A549 treated with CORT108297 at 1 μM for 4 hours (cell line): ENCODE measurements around the gene YKT6. TPM values are rescaled to one million over a fixed set of nuclear protein-coding genes. Genes with fewer than 3 reads are reported as not detected.

Experiments used
- total RNA-seq: library from RNA; stranded (reverse); fragments of 200-300 nt; extraction: Qiagen RNA extraction; gene quantifications from 5 replicates; pipeline ENCODE4 v1.2.3, GENCODE V29; 2022

YKT6 gene
- total RNA-seq, result 117 to 126 TPM (median 120 TPM) in 5 replicates

GRCh38 chr7:44200699-44201461 lies at the start of gene YKT6:
Gene YKT6, plus strand, starts transcription at chr7:44200978. Its CDS starts 158 bp downstream, at chr7:44201136.

GRCh38 chr7:44189286-44189992 lies 11.3 kb upstream of the YKT6 start, which contains the start of gene GCK:
Gene GCK, minus strand, starts transcription at chr7:44189439. Its CDS starts 486 bp downstream, at chr7:44188953.

Other genes with a start within 250 kb of the YKT6 start
- not detected in 5 replicates for gene SPDYE1, start 203.1 kb upstream of the YKT6 start, total RNA-seq
- 56.5 to 77.6 TPM (median 70.8 TPM) in 5 replicates for gene DBNL, start 156.3 kb upstream of the YKT6 start, total RNA-seq
- gene PGAM2, start 135.4 kb upstream of the YKT6 start, total RNA-seq, result not detected in 5 replicates
- gene POLM, start 118.4 kb upstream of the YKT6 start, total RNA-seq, result 4.1 to 8.5 TPM (median 7.2 TPM) in 5 replicates
- gene AEBP1, start 96.6 kb upstream of the YKT6 start, total RNA-seq, result 0.02 TPM in 1 of 5 replicates, not detected in the others
- gene POLD2, start 77.4 kb upstream of the YKT6 start, total RNA-seq, result 144 to 174 TPM (median 172 TPM) in 5 replicates
- not detected in 5 replicates for gene MYL7, start 59.6 kb upstream of the YKT6 start, total RNA-seq
- not detected in 5 replicates for gene GCK, start 11.5 kb upstream of the YKT6 start, total RNA-seq
- 0.12 to 0.27 TPM (median 0.17 TPM) in 5 replicates for gene CAMK2B, start 124.6 kb downstream of the YKT6 start, total RNA-seq